Dedifferentiated amniotic fluid mesenchymal stem cell (primary cell): ENCODE results near the gene IL17F.

Source experiments
- DNase-seq: peaks from one replicate; pipeline ENCODE4 v3.0.0-alpha.2; 2016; ENCODE audit errors: extremely low spot score

Gene IL17F

GRCh38 chr6:52189974-52190373, 54.3 kb downstream of the IL17F start:
- DNase-seq, result no peak

- no peak for DNase-seq
Observed at GRCh38 chr6:52187098-52187497, 57.2 kb downstream of the IL17F start.
